K562 treated with DMSO at 1 percent for 48 hours (cell line): ENCODE results near the gene SLC35F6. TPM values are rescaled to one million over a fixed set of nuclear protein-coding genes. Genes with fewer than 3 reads are reported as not detected.

Experiments used
- total RNA-seq: library from RNA; unstranded; fragments of 300-600 nt; gene quantifications from 2 replicates; pipeline ENCODE4 v1.2.3, GENCODE V29; 2022; ENCODE audit warnings: low replicate concordance; ENCODE audit errors: extremely low read depth

The SLC35F6 gene
- not detected in 2 replicates for total RNA-seq

DNA sequence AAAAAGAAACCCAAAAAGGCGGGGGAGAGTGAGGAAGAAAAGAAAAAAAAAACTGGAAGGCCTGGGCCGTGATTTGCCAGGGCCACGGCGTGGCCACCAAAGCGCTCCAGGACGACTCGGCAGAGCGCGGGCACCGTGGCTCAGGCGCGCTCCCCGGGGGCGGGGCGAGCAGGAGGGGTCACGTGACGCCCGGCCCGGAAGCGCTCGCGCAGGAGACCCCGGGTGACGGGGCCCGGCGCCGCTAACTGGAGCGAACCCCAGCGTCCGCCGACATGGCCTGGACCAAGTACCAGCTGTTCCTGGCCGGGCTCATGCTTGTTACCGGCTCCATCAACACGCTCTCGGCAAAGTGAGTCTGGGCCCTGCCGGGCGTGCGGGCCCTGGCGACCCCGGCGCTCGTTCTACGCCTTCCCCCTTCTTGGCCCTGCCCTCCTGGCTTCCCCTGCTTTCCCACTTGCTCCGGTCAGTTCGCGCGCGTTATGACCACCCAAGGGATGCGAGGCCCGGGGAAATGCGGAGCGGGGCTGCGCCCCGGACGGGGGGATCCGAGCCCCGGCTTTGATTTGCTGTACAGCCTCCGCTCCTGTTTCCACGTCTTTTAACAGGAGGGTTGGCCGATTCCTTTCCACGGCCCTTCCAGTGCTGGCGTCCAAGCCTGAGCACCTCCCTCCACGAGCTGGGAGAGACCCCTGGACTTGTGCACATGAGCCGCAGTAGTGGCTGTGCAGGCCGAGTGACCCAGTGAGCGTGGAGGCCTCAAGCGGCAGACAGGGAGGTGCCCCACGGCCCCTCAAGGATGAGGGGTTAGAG lies at the start of gene SLC35F6:
Gene SLC35F6, plus strand, starts transcription at position 207 of the 810 bp plus-strand sequence. Its CDS starts 66 bp downstream, at position 273.

GRCh38 chr2:26785431-26786206 lies 21.5 kb downstream of the SLC35F6 start, which contains the start of gene CENPA:
Gene CENPA, plus strand, starts transcription at chr2:26786056. Its CDS starts 141 bp downstream, at chr2:26786197.

Other genes starting within 250 kb of the SLC35F6 start
- gene CIB4, start 122.9 kb upstream of the SLC35F6 start, total RNA-seq = not detected in 2 replicates
- not detected in 2 replicates for gene KCNK3, start 71.6 kb upstream of the SLC35F6 start, total RNA-seq
- gene CENPA, start 21.8 kb downstream of the SLC35F6 start, total RNA-seq = not detected in 2 replicates
- gene DPYSL5, start 83.8 kb downstream of the SLC35F6 start, total RNA-seq = not detected in 2 replicates
- gene MAPRE3, start 206.4 kb downstream of the SLC35F6 start, total RNA-seq = not detected in 2 replicates